ENCODE results near the gene MYO9A. TPM values are rescaled to one million over a fixed set of nuclear protein-coding genes. Genes with fewer than 3 reads are reported as not detected.

The MYO9A gene
- total RNA-seq, 2 experiments from 2014 or later = 18.3 to 20.2 TPM

- no peaks in the 10 kb centered on the region for H3K9me3 Mint-ChIP-seq
- CTCF ChIA-PET = interaction anchor here (1.7 kb wide), 1 partner anchor 32 kb away, joined by 6 read pairs; no protein-coding TSS in a partner anchor
- peaks cover 6% of the 10 kb centered on the region for H3K4me1 Mint-ChIP-seq (ENCODE audit: low read depth)
Measured at GRCh38 chr15:71775856-71776255, 342.1 kb downstream of the MYO9A start.

GRCh38 chr15:71773206-71773859 is 344.6 kb downstream of the MYO9A start:
- no peaks in the 10 kb centered on the region for H3K36me3 Mint-ChIP-seq
- no peak overlapping the region for H3K27ac Mint-ChIP-seq
- no peaks in the 10 kb centered on the region for H3K9me3 Mint-ChIP-seq
- no peaks in the 10 kb centered on the region for H3K4me1 Mint-ChIP-seq (ENCODE audit: low read depth)
- ChIA-PET CTCF (interaction anchor here (2.3 kb wide), 1 partner anchor 30 kb away, joined by 9 read pairs; no protein-coding TSS in a partner anchor), POLR2A (no interaction called here)
- no peaks in the 10 kb centered on the region for H3K27me3 Mint-ChIP-seq
- H3K4me3 Mint-ChIP-seq = no peak overlapping the region
- no peak for DNase-seq
- intact Hi-C loops (cut with micrococcal nuclease) = no loop called here

More at GRCh38 chr15:71775856-71776255, 342.1 kb downstream of the MYO9A start:
- H3K4me3 Mint-ChIP-seq = no peak overlapping the region
- DNase-seq = no peak
- no peaks in the 10 kb centered on the region for H3K36me3 Mint-ChIP-seq
- POLR2A ChIA-PET = interaction anchor here (1.2 kb wide), 1 partner anchor 22 kb away, joined by 3 read pairs; no protein-coding TSS in a partner anchor
- intact Hi-C loops (cut with micrococcal nuclease) = no loop called here
- peaks cover 5% of the 10 kb centered on the region for H3K27me3 Mint-ChIP-seq
- no peak overlapping the region for H3K27ac Mint-ChIP-seq

Other genes with a start within 250 kb of the MYO9A start
- gene SENP8, start 253 bp upstream of the MYO9A start, total RNA-seq = 1 to 10 TPM; 2.5 TPM
- not detected for gene GRAMD2A, start 79.6 kb upstream of the MYO9A start, total RNA-seq
- gene PKM, start 113.0 kb upstream of the MYO9A start, total RNA-seq = 1,000 to 10,000 TPM; 2,032 to 2,053 TPM
- gene PARP6, start 154.4 kb upstream of the MYO9A start, total RNA-seq = 10 to 100 TPM; 42.8 to 44.5 TPM
- under 1 TPM; 0.19 TPM for gene CELF6, start 202.0 kb upstream of the MYO9A start, total RNA-seq